H9 (cell line): Measurements from ENCODE around the gene TIMM8A. TPM values are rescaled to one million over a fixed set of nuclear protein-coding genes. Genes with fewer than 3 reads are reported as not detected.

Experiments
- DNase-seq: peaks from one replicate; pipeline ENCODE4 v3.0.0-alpha.2; 2017
- H2AFZ ChIP-seq: one replicate; pipeline ENCODE4 v1.6.1; 2013; ENCODE audit warnings: mild to moderate bottlenecking, low read length, control low read depth, moderate library complexity
- H2AK5ac ChIP-seq: 2 replicates; pipeline ENCODE4 v1.6.1; 2013; ENCODE audit warnings: low read length, control low read depth, mixed read lengths; ENCODE audit not compliant: insufficient read length
- H2BK120ac ChIP-seq: one replicate; pipeline ENCODE4 v1.6.1; 2013; ENCODE audit warnings: low read depth, mild to moderate bottlenecking, low read length, control low read depth, inconsistent platforms; ENCODE audit not compliant: poor library complexity, severe bottlenecking
- H2BK12ac ChIP-seq: 2 replicates; pipeline ENCODE4 v1.6.1; 2013; ENCODE audit warnings: low read length, control low read depth, mixed read lengths, low read depth; ENCODE audit not compliant: insufficient read length
- H2BK15ac ChIP-seq: 2 replicates; pipeline ENCODE4 v1.6.1; 2013; ENCODE audit warnings: low read depth, low read length, control low read depth
- H2BK20ac ChIP-seq: one replicate; pipeline ENCODE4 v1.6.1; 2013; ENCODE audit warnings: low read depth, mild to moderate bottlenecking, low read length, control low read depth, inconsistent platforms; ENCODE audit not compliant: poor library complexity, severe bottlenecking
- H2BK5ac ChIP-seq: 2 replicates; pipeline ENCODE4 v1.6.1; 2013; ENCODE audit warnings: low read length, control low read depth, mixed read lengths; ENCODE audit not compliant: insufficient read length
- H3K14ac ChIP-seq: 2 replicates; pipeline ENCODE4 v1.6.1; 2013; ENCODE audit warnings: low read length, control low read depth; ENCODE audit not compliant: insufficient read depth
- H3K18ac ChIP-seq: 2 replicates; pipeline ENCODE4 v1.6.1; 2013; ENCODE audit warnings: low read depth, mild to moderate bottlenecking, mixed read lengths, low read length, control low read depth; ENCODE audit not compliant: insufficient read length
- H3K23ac ChIP-seq: 2 replicates; pipeline ENCODE4 v1.6.1; 2013; ENCODE audit warnings: low read length, control low read depth, mixed read lengths, low read depth; ENCODE audit not compliant: insufficient read length
- H3K23me2 ChIP-seq: 2 replicates; pipeline ENCODE4 v1.6.1; 2013; ENCODE audit warnings: low read depth, mild to moderate bottlenecking, mixed read lengths, low read length, control low read depth; ENCODE audit not compliant: insufficient read length, poor library complexity, severe bottlenecking
- H3K27ac ChIP-seq: 2 replicates; pipeline ENCODE4 v1.5.1; 2013; ENCODE audit warnings: low read length, control low read depth, mixed read lengths, low read depth; ENCODE audit not compliant: insufficient read length
- H3K27me3 ChIP-seq: 2 replicates; pipeline ENCODE4 v1.6.1; 2013; ENCODE audit warnings: low read length, control low read depth, inconsistent platforms; ENCODE audit not compliant: insufficient read depth
- H3K4ac ChIP-seq: 2 replicates; pipeline ENCODE4 v1.6.1; 2013; ENCODE audit warnings: low read depth, mild to moderate bottlenecking, control low read depth, inconsistent platforms, low read length, moderate library complexity
- H3K4me1 ChIP-seq: 2 replicates; pipeline ENCODE4 v1.6.1; 2013; ENCODE audit warnings: low read length, control low read depth, inconsistent platforms; ENCODE audit not compliant: insufficient read depth
- H3K4me2 ChIP-seq: 2 replicates; pipeline ENCODE4 v1.6.1; 2013; ENCODE audit warnings: low read length, control low read depth, mixed read lengths; ENCODE audit not compliant: insufficient read length, insufficient read depth
- H3K56ac ChIP-seq: 2 replicates; pipeline ENCODE4 v1.6.1; 2013; ENCODE audit warnings: low read depth, mild to moderate bottlenecking, mixed read lengths, low read length, control low read depth; ENCODE audit not compliant: insufficient read length
- H3K79me1 ChIP-seq: 2 replicates; pipeline ENCODE4 v1.6.1; 2013; ENCODE audit warnings: low read depth, mild to moderate bottlenecking, moderate library complexity, low read length, control low read depth, inconsistent platforms; ENCODE audit not compliant: insufficient read depth, poor library complexity, severe bottlenecking
- H3K79me2 ChIP-seq: 2 replicates; pipeline ENCODE4 v1.6.1; 2013; ENCODE audit warnings: low read length, control low read depth, inconsistent platforms; ENCODE audit not compliant: insufficient read depth
- H3K9ac ChIP-seq: 2 replicates; pipeline ENCODE4 v1.6.1; 2013; ENCODE audit warnings: low read length, control low read depth, mixed read lengths; ENCODE audit not compliant: insufficient read length; ENCODE audit errors: extremely low read depth
- H3K9me3 ChIP-seq: one replicate; pipeline ENCODE4 v1.6.1; 2013; ENCODE audit warnings: low read depth, low read length, inconsistent platforms; ENCODE audit not compliant: control insufficient read depth
- H3T11ph ChIP-seq: one replicate; pipeline ENCODE4 v1.6.1; 2013; ENCODE audit warnings: mild to moderate bottlenecking, low read length, control low read depth, inconsistent platforms
- H4K20me1 ChIP-seq: one replicate; pipeline ENCODE4 v1.6.1; 2013; ENCODE audit not compliant: control insufficient read depth, insufficient read length, insufficient read depth
- H4K5ac ChIP-seq: 2 replicates; pipeline ENCODE4 v1.6.1; 2013; ENCODE audit warnings: low read depth, mild to moderate bottlenecking, mixed read lengths, low read length, control low read depth; ENCODE audit not compliant: insufficient read length
- H4K8ac ChIP-seq: replicated peaks from 2 replicates; pipeline ENCODE4 v1.6.1; 2013; ENCODE audit warnings: low read length, control low read depth, mixed read lengths, low read depth; ENCODE audit not compliant: insufficient read length
- H4K91ac ChIP-seq: 2 replicates; pipeline ENCODE4 v1.6.1; 2013; ENCODE audit warnings: low read depth, mild to moderate bottlenecking, moderate library complexity, mixed read lengths, low read length, control low read depth; ENCODE audit not compliant: insufficient read length
- H3K27ac Mint-ChIP-seq, 3 experiments: 2 replicates in 2 of 3; 3 replicates in 1 of 3; pipeline ENCODE4 v1.8.0; 2020 to 2021; ENCODE audit warnings: mixed read lengths in 3 of 3, mild to moderate bottlenecking in 1 of 3, moderate library complexity in 1 of 3
- H3K27me3 Mint-ChIP-seq: 2 replicates; pipeline ENCODE4 v1.8.0; 2021; ENCODE audit warnings: low read depth, mild to moderate bottlenecking, moderate library complexity, mixed read lengths
- H3K36me3 Mint-ChIP-seq, 3 experiments: 2 replicates in 2 of 3; 3 replicates in 1 of 3; pipeline ENCODE4 v1.8.0; 2020 to 2021; ENCODE audit warnings: low read depth in 3 of 3, mixed read lengths in 3 of 3; ENCODE audit not compliant: insufficient read depth in 1 of 3
- H3K4me1 Mint-ChIP-seq, 2 experiments: 2 replicates each; pipeline ENCODE4 v1.8.0; 2020; ENCODE audit warnings: mixed read lengths in 2 of 2
- H3K4me3 Mint-ChIP-seq, 2 experiments: 2 replicates in 1 of 2; 3 replicates in 1 of 2; pipeline ENCODE4 v1.8.0; 2020 to 2021; ENCODE audit warnings: mild to moderate bottlenecking in 2 of 2, mixed read lengths in 2 of 2, moderate library complexity in 1 of 2
- H3K9me3 Mint-ChIP-seq, 2 experiments: 2 replicates in 1 of 2; 3 replicates in 1 of 2; pipeline ENCODE4 v1.8.0; 2020; ENCODE audit warnings: mild to moderate bottlenecking in 2 of 2, mixed read lengths in 2 of 2, moderate library complexity in 1 of 2
- CTCF ChIP-seq: fragments of 200-600 bp; sonication (generic); conservative IDR thresholded peaks from 3 replicates; pipeline ENCODE4 v1.8.0; 2021; ENCODE audit warnings: antibody characterized with exemption, mild to moderate bottlenecking
- WGBS: extraction: QIAGEN DNeasy Blood & Tissue Kit; methylation state at CpG from one replicate; pipeline ENCODE4 v1.1.7; 2013; ENCODE audit warnings: missing lambda C conversion rate, low lambda C conversion rate, mixed read lengths; ENCODE audit not compliant: insufficient read length; ENCODE audit errors: extremely low coverage; 5-methylcytosine and 5-hydroxymethylcytosine counted together
- long read RNA-seq: library from polyadenylated mRNA; unstranded; transcript quantifications from one replicate; pipeline ENCODE4 v2.0.0, GENCODE V29; 2020
- total RNA-seq: library from RNA; stranded (reverse); gene quantifications from 2 replicates; pipeline ENCODE4 v1.2.1, GENCODE V29; 2021

The TIMM8A gene
- 38.9 and 40.2 TPM in 2 replicates for total RNA-seq
- long read RNA-seq, transcript TIMM8A-205 (2 exons, 1,194 nt) = major isoform, 46 of 58 reads
- long read RNA-seq, transcript TIMM8A-203 (2 exons, 2,960 nt) = minor isoform, 5 of 58 reads
- long read RNA-seq, partial matches to known transcripts = 0 of 58 reads
- long read RNA-seq, other reads (novel, unspliced or antisense) = 7 of 58 reads

GRCh38 chrX:101348452-101349192 is at the start of gene TIMM8A:
TIMM8A (minus strand) TSS chrX:101348742; CDS start chrX:101348664, 78 bp downstream.
- Mint-ChIP-seq H3K9me3 (peaks cover 59 to 63% of the 10 kb centered on the region in 2 experiments), H3K4me3 (peak within 1 kb of the TSS; percentile 89 to 93), H3K27ac (peak within 1 kb of the TSS; percentile 78 to 95 (median 91); a peak in 6 of 7 replicates), H3K27me3 (0 out of 2 replicates have a peak, but pooled peaks cover 1% of the 10 kb centered on the region), H3K4me1 (peaks cover 5 to 11% of the 10 kb centered on the region in 2 experiments; a peak in 3 of 4 replicates), H3K36me3 (peaks cover 13 to 33% (median 15%) of the 10 kb centered on the region in 3 experiments)
- no CpG with 5 or more reads among the region's 55 CpGs for WGBS
- H3K18ac ChIP-seq = peak within 1 kb of the TSS; percentile 95
- no peak within 1 kb of the TSS for H2BK15ac ChIP-seq
- no peak within 1 kb of the TSS for H3K4ac ChIP-seq
- no peak within 1 kb of the TSS for H2BK12ac ChIP-seq
- H3K9me3 ChIP-seq = peaks cover 22% of the 10 kb centered on the region
- H3K23me2 ChIP-seq = peaks cover 3% of the 10 kb centered on the region
- no peaks in the 10 kb centered on the region for H3K79me1 ChIP-seq
- DNase-seq = peak; percentile 77
- H2AK5ac ChIP-seq = no peak within 1 kb of the TSS
- no peak within 1 kb of the TSS for H2BK120ac ChIP-seq
- H3K14ac ChIP-seq = peak within 1 kb of the TSS; percentile 77; the same call in 1 of the 2 replicates
- H3K27ac ChIP-seq = peak within 1 kb of the TSS; percentile 5
- no peaks in the 10 kb centered on the region for H4K20me1 ChIP-seq
- H2BK5ac ChIP-seq = no peak within 1 kb of the TSS
- H3T11ph ChIP-seq = no peak within 1 kb of the TSS
- TF ChIP-seq CTCF = no peak
- H3K56ac ChIP-seq = no peak within 1 kb of the TSS
- H3K23ac ChIP-seq = no peak within 1 kb of the TSS
- no peak within 1 kb of the TSS for H4K8ac ChIP-seq
- no peaks in the 10 kb centered on the region for H3K4me1 ChIP-seq
- no peak within 1 kb of the TSS for H2BK20ac ChIP-seq
- H3K4me2 ChIP-seq = peak within 1 kb of the TSS; percentile 91
- H3K27me3 ChIP-seq = no peaks in the 10 kb centered on the region
- H4K5ac ChIP-seq = no peak within 1 kb of the TSS
- H2AFZ ChIP-seq = no peak within 1 kb of the TSS
- H3K9ac ChIP-seq = peak within 1 kb of the TSS; percentile 87
- H4K91ac ChIP-seq = no peak within 1 kb of the TSS
- peaks cover 10% of the 10 kb centered on the region; the same call in 1 of the 2 replicates for H3K79me2 ChIP-seq
